ENCODE results near the gene SLC13A2.
A peak's percentile ranks its signal among the peaks of the same experiment; 100 is the strongest.

The SLC13A2 gene

GRCh38 chr17:28494445-28495188 is 21.2 kb downstream of the SLC13A2 start:
- DNase-seq, result peak; percentile 20

- no peak for DNase-seq
Observed at GRCh38 chr17:28495635-28496034, 22.2 kb downstream of the SLC13A2 start.

GRCh38 chr17:28497931-28498330 is 24.5 kb downstream of the SLC13A2 start:
- DNase-seq, result no peak

- DNase-seq, result no peak
Observed at GRCh38 chr17:28498652-28499363, 25.4 kb downstream of the SLC13A2 start.

GRCh38 chr17:28499364-28499664 is 25.9 kb downstream of the SLC13A2 start:
- no peak for DNase-seq

DNA sequence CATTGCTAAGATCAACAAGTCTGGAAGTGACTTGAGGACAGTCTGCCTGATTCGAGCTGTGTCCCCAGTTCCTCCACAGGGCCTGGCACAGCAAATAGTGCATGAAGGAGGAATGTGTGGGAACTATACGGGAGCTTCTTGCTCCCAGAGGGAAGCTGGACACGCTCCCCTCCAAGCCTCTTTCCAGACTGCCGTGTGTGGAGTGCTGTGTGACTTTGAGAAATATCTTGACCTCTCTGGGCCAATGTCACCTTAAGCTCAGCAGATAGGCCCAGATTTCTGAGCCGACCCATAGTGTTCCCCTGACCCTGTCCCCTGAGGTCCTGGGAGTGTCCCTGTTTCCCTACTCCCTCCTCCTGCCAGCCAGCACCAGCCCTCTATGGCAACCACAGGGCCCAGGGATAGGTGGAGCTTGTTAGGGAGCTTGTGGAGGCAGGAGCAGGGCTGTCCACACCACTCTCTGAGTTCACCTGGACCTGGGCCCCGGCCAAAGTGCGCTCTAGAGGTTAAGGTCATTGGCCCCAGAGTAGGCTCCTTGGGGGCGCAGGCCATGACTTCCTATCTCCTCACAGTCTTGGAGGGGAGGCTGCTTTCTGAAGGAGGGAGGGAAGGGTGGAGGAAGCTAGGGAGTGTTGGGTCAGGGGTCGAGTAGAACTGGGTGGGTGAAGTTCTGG is 26.4 kb downstream of the SLC13A2 start:
- no peak for DNase-seq

DNA sequence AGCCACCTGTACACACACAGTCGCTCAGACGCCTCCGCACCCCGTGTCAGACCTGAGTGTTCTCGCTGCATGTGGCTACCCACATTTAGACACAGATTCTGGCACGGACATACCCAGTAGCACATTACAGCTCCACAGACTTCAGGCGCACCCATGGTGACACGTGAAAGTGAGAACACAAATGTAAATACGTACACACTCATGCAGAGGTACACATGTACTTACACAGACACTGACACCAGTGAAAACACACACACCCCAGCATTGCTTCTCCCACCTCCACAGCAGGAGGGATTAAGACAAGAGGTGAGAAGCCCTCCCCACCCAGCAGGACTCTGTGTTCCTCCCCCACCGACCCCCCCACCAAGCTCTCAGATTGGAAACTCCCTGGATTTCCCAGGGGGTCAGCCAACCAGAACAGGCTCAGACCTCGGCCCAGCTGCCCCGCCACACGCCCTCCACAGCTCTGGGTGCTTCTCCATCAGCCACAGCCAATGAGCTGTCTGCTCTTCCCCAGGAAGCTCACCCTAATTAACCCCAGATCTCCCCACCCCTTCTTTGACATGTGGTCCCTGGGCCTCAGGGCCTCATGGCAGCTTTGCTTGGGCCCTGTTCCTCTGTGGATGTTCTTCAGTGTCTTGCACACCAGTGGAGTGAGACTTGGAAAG is 27.4 kb downstream of the SLC13A2 start:
- DNase-seq, result no peak

DNA sequence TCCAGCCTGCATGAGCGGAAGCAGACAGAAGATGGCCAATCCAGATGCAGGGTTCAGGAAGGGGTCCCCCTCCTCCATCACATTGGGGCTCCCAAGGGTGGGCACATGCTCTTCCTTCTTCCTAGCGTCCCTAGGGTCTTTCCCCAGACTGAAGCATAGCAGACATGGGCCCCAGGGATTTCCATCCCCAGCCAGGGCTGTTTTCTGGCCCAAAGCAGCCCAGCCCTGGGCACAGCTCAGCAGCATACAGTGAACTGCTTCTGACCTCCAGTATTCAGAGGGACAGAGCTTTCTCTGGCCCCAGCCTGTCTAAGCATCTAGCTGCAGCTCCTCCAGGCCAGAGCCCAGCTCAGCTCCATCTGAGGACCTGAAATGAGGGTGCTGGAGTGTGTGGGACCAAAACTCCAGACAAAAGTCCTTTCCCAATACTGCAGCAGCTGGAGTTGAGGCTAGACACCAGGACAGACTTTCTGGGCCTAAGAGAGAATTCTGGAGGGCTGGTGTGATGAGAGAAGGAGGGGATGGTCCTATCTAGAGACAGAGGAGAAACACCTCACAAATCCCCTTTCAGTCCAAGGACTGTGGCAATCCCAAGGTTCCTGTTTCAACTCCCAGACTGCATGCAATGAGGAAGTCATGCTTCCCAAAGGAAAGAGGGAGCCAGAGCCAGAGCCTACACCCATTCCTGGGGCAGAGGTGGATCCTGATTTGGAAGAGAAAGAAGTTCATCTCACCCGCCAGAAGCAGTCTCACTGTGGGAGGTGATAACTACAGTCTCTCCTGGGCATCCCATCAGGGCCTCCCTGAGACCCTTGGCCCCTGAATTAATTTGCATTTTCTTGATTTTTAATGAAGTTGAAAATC is 28.2 kb downstream of the SLC13A2 start:
- DNase-seq, result no peak

GRCh38 chr17:28503420-28503819 is 30.0 kb downstream of the SLC13A2 start:
- DNase-seq, result no peak

- DNase-seq, result no peak
Observed at GRCh38 chr17:28505986-28506665, 32.7 kb downstream of the SLC13A2 start, which contains the start of gene FOXN1. Gene FOXN1, plus strand, starts transcription at chr17:28506348. Its CDS starts 17,622 bp downstream, at chr17:28523970.

GRCh38 chr17:28506763-28507487 is 33.5 kb downstream of the SLC13A2 start:
- no peak for DNase-seq

GRCh38 chr17:28507567-28508203 is 34.2 kb downstream of the SLC13A2 start:
- DNase-seq, result no peak

GRCh38 chr17:28508211-28508724 is 34.8 kb downstream of the SLC13A2 start:
- DNase-seq, result no peak

- no peak for DNase-seq
Observed at GRCh38 chr17:28509789-28510188, 36.3 kb downstream of the SLC13A2 start.

GRCh38 chr17:28511858-28512461 is 38.5 kb downstream of the SLC13A2 start:
- DNase-seq, result no peak

DNA sequence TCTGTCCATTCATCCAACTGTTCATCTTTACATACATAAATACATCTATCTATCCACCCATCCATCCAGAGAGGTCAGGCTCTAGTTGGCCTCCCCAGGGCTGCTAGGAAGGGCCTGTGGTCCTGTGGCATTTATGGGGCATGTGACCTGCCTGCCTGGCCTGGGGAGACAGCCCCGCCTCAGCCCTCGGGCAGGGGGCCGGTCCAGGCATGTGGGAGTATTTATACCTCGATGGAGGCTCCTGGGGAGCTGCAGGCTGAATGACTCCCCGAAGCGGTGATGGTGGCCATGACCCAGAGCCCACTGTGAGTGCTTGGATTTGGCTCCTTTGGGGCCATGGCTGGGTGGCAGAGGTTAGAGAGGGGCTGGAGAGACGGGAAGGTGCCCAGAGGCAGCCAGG is 40.0 kb downstream of the SLC13A2 start:
- DNase-seq, result no peak

DNA sequence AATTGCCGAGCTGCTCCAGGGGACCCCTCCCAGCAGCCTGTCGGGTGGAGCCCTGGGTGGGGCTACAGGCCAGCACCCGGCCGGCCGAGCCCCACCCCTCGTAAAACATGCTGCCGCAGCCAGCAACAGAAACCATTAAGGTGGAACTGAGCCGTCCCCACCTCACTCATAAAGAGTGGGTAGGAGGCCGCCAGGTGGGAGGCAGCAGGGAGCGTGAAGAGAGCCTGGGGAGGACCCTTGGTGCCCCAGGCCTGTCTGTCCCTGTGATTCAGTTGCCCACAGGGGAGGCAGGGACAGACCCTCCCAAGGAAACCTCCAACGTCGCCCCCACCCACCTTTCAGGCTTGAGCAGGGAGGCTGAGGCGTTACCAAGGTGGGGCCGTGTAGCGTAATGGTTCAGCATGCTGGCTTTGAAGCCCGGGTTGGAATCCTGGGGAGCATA is 41.1 kb downstream of the SLC13A2 start:
- no peak for DNase-seq

DNA sequence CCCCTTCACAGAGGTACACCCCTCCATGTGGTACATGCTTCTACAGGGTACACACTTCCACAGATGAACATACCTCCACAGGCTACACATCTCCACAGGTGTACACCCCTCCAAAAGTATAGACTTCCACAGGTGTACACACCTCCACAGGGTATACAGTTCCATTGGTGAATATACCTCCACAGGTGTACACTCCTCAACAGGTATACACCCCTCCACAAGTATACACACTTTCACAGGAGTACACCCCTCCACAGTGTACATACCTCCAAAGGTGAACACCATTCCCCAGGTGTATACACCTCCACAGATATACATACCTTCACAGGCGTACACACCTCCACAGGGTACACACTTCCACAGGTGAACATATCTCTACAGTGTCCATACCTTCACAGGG is 42.1 kb downstream of the SLC13A2 start:
- no peak for DNase-seq

DNA sequence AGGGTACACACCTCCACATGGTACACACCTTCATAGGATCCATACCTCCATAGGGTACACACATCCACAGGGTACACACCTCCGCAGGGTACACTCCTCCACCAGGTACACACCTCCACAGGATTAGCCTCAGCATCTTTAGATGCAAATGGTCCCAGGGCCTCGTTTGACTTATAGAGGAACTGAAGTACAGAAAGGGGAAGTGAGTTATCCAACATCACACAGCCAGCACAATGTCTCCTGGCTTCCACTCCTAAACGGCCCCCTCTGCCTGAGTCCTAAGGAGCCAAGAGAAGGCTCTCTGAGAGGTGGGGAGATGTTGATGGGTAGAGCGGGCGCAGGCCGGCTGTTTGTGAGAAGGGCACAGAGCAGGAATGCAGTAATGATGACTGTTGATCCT is 44.7 kb downstream of the SLC13A2 start:
- no peak for DNase-seq

DNA sequence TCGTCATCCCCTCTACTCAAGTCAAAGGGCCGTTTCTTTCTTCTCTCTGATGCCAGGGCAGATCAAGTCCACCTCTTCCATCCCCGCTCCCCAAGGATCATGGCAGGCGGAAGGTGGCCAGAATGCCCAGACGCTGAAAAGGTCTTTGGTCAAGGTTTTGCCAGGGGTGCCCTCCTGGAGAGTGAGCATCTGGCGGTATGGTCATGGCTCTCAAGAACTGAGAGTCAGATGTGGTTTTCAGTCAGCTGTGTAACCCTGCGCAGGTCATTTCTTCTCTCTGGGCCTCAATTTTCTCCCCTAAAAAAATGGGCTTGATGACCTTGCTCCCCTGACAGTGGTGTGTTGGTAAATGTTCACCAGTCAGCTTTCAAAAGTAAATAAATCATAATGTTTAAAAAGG is 45.1 kb downstream of the SLC13A2 start:
- no peak for DNase-seq
